Ascending aorta (tissue), 2 donors: Measurements from ENCODE around the gene PCDHB5. TPM values are rescaled to one million over a fixed set of nuclear protein-coding genes. Genes with fewer than 3 reads are reported as not detected.
"Not testable (repeated sequence)": the region's sequence is repeated elsewhere in the genome, so short reads cannot be mapped to it uniquely, and the experiment has no call there.

Experiments used
- DNase-seq, 2 donors: peaks; one replicate each; pipeline ENCODE4 v3.0.0-alpha.2; 2019; ENCODE audit warnings: low spot score in 2 of 2
- H3K27ac ChIP-seq, 2 donors: fragments of 200-600 bp; sonication (generic); one replicate each; pipeline ENCODE4 v1.5.1; 2016 to 2017; ENCODE audit warnings: mild to moderate bottlenecking in 1 of 2
- H3K27me3 ChIP-seq: fragments of 200-600 bp; sonication (generic); one replicate; pipeline ENCODE4 v1.5.1; 2017
- H3K36me3 ChIP-seq, 2 donors: fragments of 200-600 bp; sonication (generic); one replicate each; pipeline ENCODE4 v1.5.1; 2016
- H3K4me1 ChIP-seq, 2 donors: fragments of 200-600 bp; sonication (generic); one replicate each; pipeline ENCODE4 v1.5.1; 2016 to 2017; ENCODE audit warnings: mild to moderate bottlenecking in 1 of 2
- H3K4me3 ChIP-seq, 2 donors: fragments of 200-600 bp; sonication (generic); one replicate each; pipeline ENCODE4 v1.5.1; 2016 to 2017; ENCODE audit warnings: mild to moderate bottlenecking in 1 of 2
- H3K9me3 ChIP-seq, 2 donors: fragments of 200-600 bp; sonication (generic); one replicate each; pipeline ENCODE4 v1.5.1; 2016
- intact Hi-C: fragments of 100-400 bp; cut with DNase I; formaldehyde crosslinking; loops from one replicate; pipeline ENCODE4 v1.15.1; 2023
- total RNA-seq: library from RNA; depleted of rRNA; stranded (reverse); fragments of >200 nt; gene quantifications from one replicate; pipeline ENCODE4 v1.1.0, GENCODE V29; 2016
- TF ChIP-seq, protein P1 (sequence below), 3 experiments: fragments of 200-600 bp in 2 of 3; fragments of 450-650 bp in 1 of 3; sonication (generic) in 2 of 3; IDR thresholded peaks; one replicate each; pipeline ENCODE4 v1.5.1; 2016 to 2019; ENCODE audit warnings: antibody characterized with exemption in 3 of 3, mild to moderate bottlenecking in 1 of 3, moderate library complexity in 1 of 3

PCDHB5 gene
- total RNA-seq, 1 donor from 2014 or later = 61.8 TPM

DNA sequence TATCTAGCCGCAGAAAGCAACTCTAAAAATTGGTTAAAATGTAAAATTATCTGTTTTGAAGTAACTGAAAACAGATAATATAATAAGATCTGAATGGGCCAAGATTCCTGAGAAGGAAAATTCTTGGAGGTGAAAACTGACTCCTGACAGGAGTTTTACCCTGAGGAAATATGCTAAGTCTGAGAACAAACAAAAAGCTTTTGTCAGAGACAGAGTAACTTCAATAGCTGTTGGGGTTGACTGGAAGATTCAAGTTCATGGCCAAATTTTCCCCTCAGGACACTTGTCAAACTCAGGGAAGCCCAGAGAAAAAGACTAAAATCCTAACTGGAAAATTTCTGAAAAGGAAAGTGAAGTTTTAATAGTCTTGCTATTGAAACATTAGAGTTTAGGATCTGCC lies 7.7 kb upstream of the PCDHB5 start:
- Histone ChIP-seq H3K4me1 (no peaks in the 10 kb centered on the region), H3K36me3 (no peaks in the 10 kb centered on the region), H3K27ac (no peak overlapping the region), H3K9me3 (peaks cover 12 to 73% of the 10 kb centered on the region in 2 donors), H3K4me3 (no peak overlapping the region), H3K27me3 (no peaks in the 10 kb centered on the region)
- intact Hi-C loops = no loop called here
- no peak for DNase-seq
- TF ChIP-seq, protein P1, sequence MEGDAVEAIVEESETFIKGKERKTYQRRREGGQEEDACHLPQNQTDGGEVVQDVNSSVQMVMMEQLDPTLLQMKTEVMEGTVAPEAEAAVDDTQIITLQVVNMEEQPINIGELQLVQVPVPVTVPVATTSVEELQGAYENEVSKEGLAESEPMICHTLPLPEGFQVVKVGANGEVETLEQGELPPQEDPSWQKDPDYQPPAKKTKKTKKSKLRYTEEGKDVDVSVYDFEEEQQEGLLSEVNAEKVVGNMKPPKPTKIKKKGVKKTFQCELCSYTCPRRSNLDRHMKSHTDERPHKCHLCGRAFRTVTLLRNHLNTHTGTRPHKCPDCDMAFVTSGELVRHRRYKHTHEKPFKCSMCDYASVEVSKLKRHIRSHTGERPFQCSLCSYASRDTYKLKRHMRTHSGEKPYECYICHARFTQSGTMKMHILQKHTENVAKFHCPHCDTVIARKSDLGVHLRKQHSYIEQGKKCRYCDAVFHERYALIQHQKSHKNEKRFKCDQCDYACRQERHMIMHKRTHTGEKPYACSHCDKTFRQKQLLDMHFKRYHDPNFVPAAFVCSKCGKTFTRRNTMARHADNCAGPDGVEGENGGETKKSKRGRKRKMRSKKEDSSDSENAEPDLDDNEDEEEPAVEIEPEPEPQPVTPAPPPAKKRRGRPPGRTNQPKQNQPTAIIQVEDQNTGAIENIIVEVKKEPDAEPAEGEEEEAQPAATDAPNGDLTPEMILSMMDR (IDR thresholded peaks at IDR 0.05) = no peak

DNA sequence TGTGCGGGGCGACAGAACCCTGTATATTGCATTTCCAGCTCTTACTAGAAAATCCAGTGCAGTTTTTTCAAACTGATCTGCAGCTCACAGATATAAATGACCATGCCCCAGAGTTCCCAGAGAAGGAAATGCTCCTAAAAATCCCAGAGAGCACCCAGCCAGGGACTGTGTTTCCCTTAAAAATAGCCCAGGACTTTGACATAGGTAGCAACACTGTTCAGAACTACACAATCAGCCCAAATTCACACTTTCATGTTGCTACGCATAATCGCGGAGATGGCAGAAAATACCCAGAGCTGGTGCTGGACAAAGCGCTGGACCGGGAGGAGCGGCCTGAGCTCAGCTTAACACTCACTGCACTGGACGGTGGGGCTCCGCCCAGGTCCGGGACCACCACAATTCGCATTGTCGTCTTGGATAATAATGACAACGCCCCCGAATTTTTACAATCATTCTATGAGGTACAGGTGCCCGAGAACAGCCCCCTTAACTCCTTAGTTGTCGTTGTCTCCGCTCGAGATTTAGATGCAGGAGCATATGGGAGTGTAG lies 786 bp downstream of the PCDHB5 start:
- intact Hi-C loops = no loop called here
- TF ChIP-seq, protein P1 (IDR thresholded peaks at IDR 0.05) = no peak
- no peaks in the 10 kb centered on the region for H3K36me3 ChIP-seq

DNA sequence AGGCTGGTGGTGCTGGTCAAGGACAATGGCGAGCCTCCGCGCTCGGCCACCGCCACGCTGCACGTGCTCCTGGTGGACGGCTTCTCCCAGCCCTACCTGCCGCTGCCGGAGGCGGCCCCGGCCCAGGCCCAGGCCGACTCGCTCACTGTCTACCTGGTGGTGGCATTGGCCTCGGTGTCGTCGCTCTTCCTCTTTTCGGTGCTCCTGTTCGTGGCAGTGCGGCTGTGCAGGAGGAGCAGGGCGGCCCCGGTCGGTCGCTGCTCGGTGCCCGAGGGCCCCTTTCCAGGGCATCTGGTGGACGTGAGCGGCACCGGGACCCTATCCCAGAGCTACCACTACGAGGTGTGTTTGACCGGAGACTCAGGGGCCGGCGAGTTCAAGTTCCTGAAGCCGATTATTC lies 2.3 kb downstream of the PCDHB5 start:
- H3K27me3 ChIP-seq, intact Hi-C loops, H3K36me3 ChIP-seq, DNase-seq, H3K27ac ChIP-seq, H3K4me3 ChIP-seq, H3K4me1 ChIP-seq: not testable (repeated sequence)
- H3K9me3 ChIP-seq = peaks cover 46 to 94% of the 10 kb centered on the region in 2 donors

More for the DNA sequence above, 786 bp downstream of the PCDHB5 start:
- no peak for DNase-seq
- no peaks in the 10 kb centered on the region for H3K27me3 ChIP-seq
- H3K9me3 ChIP-seq = peaks cover 49 to 88% of the 10 kb centered on the region in 2 donors
- H3K4me3 ChIP-seq = peak overlapping the region; percentile 31 to 53
- H3K27ac ChIP-seq = no peak overlapping the region
- H3K4me1 ChIP-seq = no peaks in the 10 kb centered on the region

DNA sequence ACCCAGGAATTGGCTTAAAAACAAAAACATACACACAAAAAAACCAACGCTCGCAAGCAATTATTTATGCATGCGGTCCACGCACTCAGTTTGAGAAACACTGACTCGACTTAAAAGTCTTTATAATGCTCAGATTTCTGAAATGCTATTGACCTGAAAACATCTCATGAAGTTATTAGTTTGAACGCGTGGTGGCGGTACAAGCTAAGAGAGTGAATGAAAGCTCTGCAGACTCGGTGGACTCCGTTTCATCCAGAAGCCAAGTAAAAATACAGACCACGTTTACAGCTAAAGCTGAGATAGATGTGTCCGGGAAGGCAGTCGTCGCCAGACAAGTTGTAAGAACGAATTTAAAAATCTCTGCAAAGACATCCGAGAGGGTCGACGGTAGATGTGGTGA lies 14.8 kb downstream of the PCDHB5 start, which contains the start of gene PCDHB6:
Gene PCDHB6 (plus strand): TSS at position 246 of the 400 bp plus-strand sequence. CDS start 201 bp downstream, outside the sequence.
- DNase-seq = no peak

DNA sequence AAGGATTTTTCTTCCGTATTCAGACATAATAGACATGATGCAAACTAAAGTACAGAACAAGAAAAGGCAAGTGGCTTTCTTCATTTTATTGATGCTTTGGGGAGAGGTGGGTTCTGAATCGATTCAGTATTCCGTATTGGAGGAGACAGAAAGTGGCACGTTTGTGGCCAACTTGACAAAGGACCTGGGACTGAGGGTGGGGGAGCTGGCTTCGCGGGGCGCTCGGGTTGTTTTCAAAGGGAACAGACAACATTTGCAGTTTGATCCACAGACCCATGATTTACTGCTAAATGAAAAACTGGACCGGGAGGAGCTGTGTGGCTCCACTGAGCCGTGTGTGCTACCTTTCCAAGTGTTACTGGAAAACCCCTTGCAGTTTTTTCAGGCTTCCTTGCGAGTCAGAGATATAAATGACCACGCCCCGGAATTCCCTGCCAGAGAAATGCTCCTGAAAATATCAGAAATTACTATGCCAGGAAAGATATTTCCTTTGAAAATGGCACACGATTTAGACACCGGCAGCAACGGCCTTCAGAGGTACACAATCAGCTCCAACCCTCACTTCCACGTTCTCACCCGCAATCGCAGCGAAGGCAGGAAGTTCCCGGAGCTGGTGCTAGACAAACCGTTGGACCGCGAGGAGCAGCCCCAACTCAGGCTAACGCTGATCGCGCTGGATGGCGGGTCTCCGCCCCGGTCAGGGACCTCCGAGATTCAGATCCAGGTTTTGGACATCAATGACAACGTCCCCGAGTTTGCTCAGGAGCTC lies 15.4 kb downstream of the PCDHB5 start:
- no peaks in the 10 kb centered on the region for H3K36me3 ChIP-seq
- intact Hi-C loops = no loop called here
- no peaks in the 10 kb centered on the region for H3K4me1 ChIP-seq
- no peaks in the 10 kb centered on the region for H3K27me3 ChIP-seq
- peak overlapping the region; percentile 18 to 28 for H3K4me3 ChIP-seq
- TF ChIP-seq, protein P1 (IDR thresholded peaks at IDR 0.05) = no peak
- H3K9me3 ChIP-seq = peaks cover 45 to 84% of the 10 kb centered on the region in 2 donors
- no peak for DNase-seq
- no peak overlapping the region for H3K27ac ChIP-seq

More for the DNA sequence above, 14.8 kb downstream of the PCDHB5 start, which contains the start of gene PCDHB6:
- Histone ChIP-seq H3K27me3 (no peaks in the 10 kb centered on the region), H3K36me3 (no peaks in the 10 kb centered on the region), H3K9me3 (peaks cover 41 to 82% of the 10 kb centered on the region in 2 donors), H3K4me1 (no peaks in the 10 kb centered on the region), H3K4me3 (peak within 1 kb of the TSS; percentile 18 to 28), H3K27ac (no peak within 1 kb of the TSS)
- intact Hi-C loops = no loop called here
- TF ChIP-seq, protein P1 (IDR thresholded peaks at IDR 0.05) = no peak

DNA sequence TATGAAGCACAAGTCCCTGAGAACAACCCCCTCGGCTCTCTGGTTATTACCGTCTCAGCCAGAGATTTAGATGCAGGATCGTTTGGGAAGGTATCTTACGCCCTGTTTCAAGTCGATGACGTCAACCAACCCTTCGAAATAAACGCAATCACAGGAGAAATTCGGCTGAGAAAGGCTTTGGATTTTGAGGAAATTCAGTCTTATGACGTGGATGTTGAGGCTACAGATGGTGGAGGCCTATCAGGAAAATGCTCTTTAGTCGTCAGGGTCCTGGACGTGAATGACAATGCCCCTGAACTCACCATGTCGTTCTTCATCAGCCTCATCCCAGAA lies 16.0 kb downstream of the PCDHB5 start:
- peaks cover 50 to 84% of the 10 kb centered on the region in 2 donors for H3K9me3 ChIP-seq
- H3K36me3 ChIP-seq = no peaks in the 10 kb centered on the region
- intact Hi-C loops = no loop called here
- no peak for DNase-seq
- no peak overlapping the region for H3K4me3 ChIP-seq
- TF ChIP-seq, protein P1 (IDR thresholded peaks at IDR 0.05) = no peak
- no peaks in the 10 kb centered on the region for H3K4me1 ChIP-seq
- no peaks in the 10 kb centered on the region for H3K27me3 ChIP-seq
- no peak overlapping the region for H3K27ac ChIP-seq

DNA sequence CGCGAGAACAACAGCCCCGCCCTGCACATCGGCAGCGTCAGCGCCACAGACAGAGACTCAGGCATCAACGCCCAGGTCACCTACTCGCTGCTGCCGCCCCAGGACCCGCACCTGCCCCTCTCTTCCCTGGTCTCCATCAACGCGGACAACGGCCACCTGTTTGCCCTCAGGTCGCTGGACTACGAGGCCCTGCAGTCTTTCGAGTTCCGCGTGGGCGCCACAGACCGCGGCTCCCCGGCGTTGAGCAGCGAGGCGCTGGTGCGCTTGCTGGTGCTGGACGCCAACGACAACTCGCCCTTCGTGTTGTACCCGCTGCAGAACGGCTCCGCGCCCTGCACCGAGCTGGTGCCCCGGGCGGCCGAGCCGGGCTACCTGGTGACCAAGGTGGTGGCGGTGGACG lies 16.6 kb downstream of the PCDHB5 start:
- H3K27ac ChIP-seq, H3K36me3 ChIP-seq, H3K4me1 ChIP-seq, intact Hi-C loops, DNase-seq, H3K4me3 ChIP-seq, H3K27me3 ChIP-seq: not testable (repeated sequence)
- H3K9me3 ChIP-seq = peaks cover 55 to 88% of the 10 kb centered on the region in 2 donors

DNA sequence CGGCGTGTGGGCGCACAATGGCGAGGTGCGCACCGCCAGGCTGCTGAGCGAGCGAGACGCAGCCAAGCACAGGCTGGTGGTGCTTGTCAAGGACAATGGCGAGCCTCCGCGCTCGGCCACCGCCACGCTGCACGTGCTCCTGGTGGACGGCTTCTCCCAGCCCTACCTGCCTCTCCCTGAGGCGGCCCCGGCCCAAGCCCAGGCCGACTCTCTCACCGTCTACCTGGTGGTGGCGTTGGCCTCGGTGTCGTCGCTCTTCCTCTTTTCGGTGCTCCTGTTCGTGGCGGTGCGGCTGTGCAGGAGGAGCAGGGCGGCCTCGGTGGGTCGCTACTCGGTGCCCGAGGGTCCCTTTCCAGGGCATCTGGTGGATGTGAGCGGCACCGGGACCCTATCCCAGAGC lies 17.1 kb downstream of the PCDHB5 start:
- H3K4me3 ChIP-seq, H3K27me3 ChIP-seq, H3K27ac ChIP-seq, H3K36me3 ChIP-seq, intact Hi-C loops, H3K4me1 ChIP-seq, DNase-seq: not testable (repeated sequence)
- peaks cover 59 to 92% of the 10 kb centered on the region in 2 donors for H3K9me3 ChIP-seq
